HepG2 (cell line): ENCODE results near the gene RHBDL1. TPM values are rescaled to one million over a fixed set of nuclear protein-coding genes. Genes with fewer than 3 reads are reported as not detected.

Source experiments
- AGO1 ChIP-seq: fragments of 200-400 bp; formaldehyde crosslinking; IDR thresholded peaks from 2 replicates; pipeline ENCODE4 v1.6.1; 2017; ENCODE audit warnings: mild to moderate bottlenecking, low read depth, low read length, moderate library complexity; ENCODE audit not compliant: poor library complexity, severe bottlenecking
- AKAP8 ChIP-seq: sonication (generic); formaldehyde crosslinking; IDR thresholded peaks from 2 replicates; pipeline ENCODE4 v1.5.1; 2020; ENCODE audit warnings: mild to moderate bottlenecking, missing genetic modification reagents
- ARNT2 ChIP-seq: sonication (generic); formaldehyde crosslinking; IDR thresholded peaks from 2 replicates; pipeline ENCODE4 v1.8.0; 2022; ENCODE audit warnings: mild to moderate bottlenecking, low read depth, missing genetic modification reagents, moderate library complexity
- CBX1 ChIP-seq: IDR thresholded peaks from one replicate; pipeline ENCODE4 v1.6.1; 2016; ENCODE audit warnings: antibody characterized with exemption, low read depth
- IRX3 ChIP-seq: sonication (generic); formaldehyde crosslinking; IDR thresholded peaks from 2 replicates; pipeline ENCODE4 v1.8.1; 2023; ENCODE audit warnings: mild to moderate bottlenecking, low read depth, missing genetic modification reagents, borderline replicate concordance
- MAX ChIP-seq: IDR thresholded peaks from 2 replicates; pipeline ENCODE4 v1.6.1; 2012; ENCODE audit warnings: inconsistent platforms
- MAZ ChIP-seq, 2 experiments: sonication (generic) in 1 of 2; formaldehyde crosslinking in 1 of 2; IDR thresholded peaks; 2 replicates each; pipeline versions ENCODE4 v1.5.0 to v1.6.1; 2012 to 2020; ENCODE audit warnings: low read depth in 2 of 2, mild to moderate bottlenecking in 2 of 2, borderline replicate concordance in 1 of 2, improper control_type of control experiment in 1 of 2, low read length in 1 of 2, missing genetic modification reagents in 1 of 2, moderate library complexity in 1 of 2
- PAXIP1 ChIP-seq: sonication (generic); formaldehyde crosslinking; conservative IDR thresholded peaks from 2 replicates; pipeline ENCODE4 v1.4.0; 2020; ENCODE audit warnings: mild to moderate bottlenecking, missing genetic modification reagents, moderate library complexity
- THAP9 ChIP-seq: sonication (generic); formaldehyde crosslinking; IDR thresholded peaks from 2 replicates; pipeline ENCODE4; 2020; ENCODE audit warnings: missing genetic modification reagents, mild to moderate bottlenecking, borderline replicate concordance
- U2AF2 ChIP-seq: fragments of 200-400 bp; formaldehyde crosslinking; IDR thresholded peaks from 2 replicates; pipeline ENCODE4 v1.6.1; 2017; ENCODE audit warnings: low read depth, mild to moderate bottlenecking, low read length
- ZNF501 ChIP-seq: sonication (generic); formaldehyde crosslinking; IDR thresholded peaks from 2 replicates; pipeline ENCODE4 v1.5.1; 2020; ENCODE audit warnings: mild to moderate bottlenecking, moderate library complexity, missing genetic modification reagents
- ZNF556 ChIP-seq: sonication (generic); formaldehyde crosslinking; IDR thresholded peaks from 2 replicates; pipeline ENCODE4 v1.4.0; 2020; ENCODE audit warnings: mild to moderate bottlenecking, missing genetic modification reagents, borderline replicate concordance
- ZNF687 ChIP-seq: sonication (generic); formaldehyde crosslinking; IDR thresholded peaks from 2 replicates; pipeline ENCODE4 v1.5.1; 2020; ENCODE audit warnings: mild to moderate bottlenecking, missing genetic modification reagents, moderate library complexity
- ZNF841 ChIP-seq: sonication (generic); formaldehyde crosslinking; IDR thresholded peaks from 2 replicates; pipeline ENCODE4 v1.8.1; 2023; ENCODE audit warnings: missing genetic modification reagents, borderline replicate concordance
- polyA plus RNA-seq, 8 experiments: library from polyadenylated mRNA; depleted of rRNA in 3 of 8; stranded (reverse) in 7 of 8; unstranded in 1 of 8; fragments of >200 nt; fragmentation: Illumina TruSeq in 4 of 8; extraction: Trizol in 4 of 8; gene quantifications; 2 replicates each; pipeline versions ENCODE4 v1.2.1 to v1.2.3, GENCODE V29; 2011 to 2016; ENCODE audit warnings: low read depth in 4 of 8, missing spikeins in 1 of 8, mixed read lengths in 1 of 8; ENCODE audit not compliant: insufficient read depth in 1 of 8
- total RNA-seq, 5 experiments: library from RNA; depleted of rRNA; stranded (reverse); fragments of >200 nt; fragmentation: Illumina TruSeq; extraction: Trizol; gene quantifications; 2 replicates each; pipeline ENCODE4 v1.2.3, GENCODE V29; 2016; ENCODE audit warnings: low read depth in 1 of 5

The RHBDL1 gene
- total and polyA plus RNA-seq, 2 of the 13 experiments (the other 11 are each of a cell fraction or from before 2014, with no cell fraction given) = 1.8 to 3.8 TPM

GRCh38 chr16:716200-716568 is 40.7 kb downstream of the RHBDL1 start (continued):
- TF ChIP-seq MAX (no peak), AKAP8 (CRISPR knock-in tag) (peak; percentile 52; the same call in 1 of the 2 replicates), CBX1 (no peak), THAP9 (CRISPR knock-in tag) (0 out of 2 replicates have a peak, but pooled peaks have one; percentile 41), ZNF687 (CRISPR knock-in tag) (peak; percentile 8; the same call in 1 of the 2 replicates), U2AF2 (0 out of 2 replicates have a peak, but pooled peaks have one; percentile 83), ZNF556 (0 out of 2 replicates have a peak, but pooled peaks have one; percentile 21), ARNT2 (no peak), IRX3 (CRISPR knock-in tag) (no peak), MAZ (IDR thresholded peaks at IDR 0.05; ENCODE audit: borderline replicate concordance, low read depth, low read length) (no peak), MAZ (CRISPR knock-in tag; IDR thresholded peaks at IDR 0.05; ENCODE audit: low read depth) (no peak), ZNF841 (CRISPR knock-in tag) (no peak), ZNF501 (CRISPR knock-in tag) (peak; percentile 64; the same call in 1 of the 2 replicates), PAXIP1 (peak; percentile 48), AGO1 (no peak)
